DND-41 (cell line): ENCODE measurements around the gene INTS1.

Source experiments
- ATAC-seq: fragments of 200-7000 bp; cut with Tn5 transposase; 3 replicates; pipeline ENCODE4 v1.9.1; 2021; ENCODE audit warnings: low read depth; ENCODE audit not compliant: insufficient read depth
- DNase-seq: peaks from one replicate; pipeline ENCODE4 v3.0.0-alpha.2; 2020
- H2AFZ ChIP-seq: 2 replicates; pipeline ENCODE4 v1.6.0; 2012; ENCODE audit warnings: low read depth, low read length
- H3K27ac ChIP-seq: 2 replicates; pipeline ENCODE4 v1.5.1; 2012; ENCODE audit warnings: low read length, inconsistent platforms
- H3K27me3 ChIP-seq: fragments of 200-600 bp; sonication (generic); 2 replicates; pipeline ENCODE4 v1.6.0; 2012; ENCODE audit warnings: low read length, mild to moderate bottlenecking, inconsistent platforms; ENCODE audit not compliant: insufficient read depth, poor library complexity
- H3K36me3 ChIP-seq: 2 replicates; pipeline ENCODE4 v1.5.1; 2012; ENCODE audit warnings: low read length, inconsistent platforms; ENCODE audit not compliant: insufficient read depth
- H3K4me1 ChIP-seq: 2 replicates; pipeline ENCODE4 v1.5.1; 2012; ENCODE audit warnings: mild to moderate bottlenecking, low read length; ENCODE audit not compliant: insufficient read depth
- H3K4me2 ChIP-seq: 2 replicates; pipeline ENCODE4 v1.6.0; 2012; ENCODE audit warnings: mild to moderate bottlenecking, moderate library complexity, low read length, inconsistent platforms; ENCODE audit not compliant: insufficient read depth
- H3K4me3 ChIP-seq, 2 experiments: fragments of 200-600 bp in 1 of 2; shearing (Covaris generic) in 1 of 2; 2 replicates each; pipeline ENCODE4 v1.5.1; 2012 to 2016; ENCODE audit warnings: inconsistent platforms in 2 of 2, low read length in 2 of 2, mild to moderate bottlenecking in 2 of 2, low read depth in 1 of 2, moderate library complexity in 1 of 2
- H3K79me2 ChIP-seq: 2 replicates; pipeline ENCODE4 v1.6.0; 2012; ENCODE audit warnings: low read length, inconsistent platforms; ENCODE audit not compliant: insufficient read depth
- H3K9ac ChIP-seq: 2 replicates; pipeline ENCODE4 v1.6.0; 2012; ENCODE audit warnings: low read depth, mild to moderate bottlenecking, inconsistent platforms, low read length, moderate library complexity
- H3K9me3 ChIP-seq: 2 replicates; pipeline ENCODE4 v1.5.1; 2012; ENCODE audit warnings: low read length, moderate library complexity, mild to moderate bottlenecking, inconsistent platforms; ENCODE audit not compliant: insufficient read depth, severe bottlenecking
- H4K20me1 ChIP-seq: 2 replicates; pipeline ENCODE4 v1.6.0; 2012; ENCODE audit warnings: low read length; ENCODE audit not compliant: insufficient read depth
- CTCF ChIP-seq: IDR thresholded peaks from 2 replicates; pipeline ENCODE4 v1.5.1; 2012; ENCODE audit warnings: borderline replicate concordance, low read length, moderate library complexity, mild to moderate bottlenecking; ENCODE audit not compliant: poor library complexity, severe bottlenecking; ENCODE audit errors: extremely low read depth
- EZH2 ChIP-seq: IDR thresholded peaks from 3 replicates; pipeline ENCODE4 v1.6.1; 2012; ENCODE audit warnings: borderline replicate concordance, low read depth, mild to moderate bottlenecking, moderate library complexity, low read length, inconsistent platforms; ENCODE audit not compliant: severe bottlenecking

The INTS1 gene

DNA sequence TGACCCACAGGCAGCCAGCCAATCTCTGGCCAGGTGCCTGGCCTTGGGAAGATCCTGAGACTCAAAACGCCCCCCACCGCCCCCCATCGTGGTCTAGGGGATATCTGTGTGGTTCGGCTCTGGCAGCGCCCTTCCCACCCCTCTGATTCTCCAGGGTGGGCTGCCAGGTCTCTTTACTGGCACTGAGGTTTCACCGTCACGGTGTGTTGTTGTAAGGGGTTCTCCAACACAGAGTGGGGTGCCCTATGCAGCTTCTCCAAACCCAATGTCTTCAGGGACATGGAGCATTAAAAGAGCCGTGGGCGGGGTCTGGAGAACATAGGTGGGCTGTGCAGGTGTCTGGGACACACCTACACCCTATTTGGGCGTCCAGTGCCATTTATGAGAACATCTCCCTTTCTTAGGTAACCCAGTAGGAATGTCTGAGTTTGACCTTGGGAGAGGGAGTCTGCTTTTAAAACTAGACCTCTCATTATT lies 27.8 kb upstream of the INTS1 start:
- ATAC-seq (no peak), DNase-seq (no peak)
- H3K4me1 ChIP-seq = peaks cover 30% of the 10 kb centered on the region
- TF ChIP-seq CTCF (no peak), EZH2 (no peak)
- H3K4me2 ChIP-seq = peak overlapping the region; percentile 95
- peaks cover 12% of the 10 kb centered on the region for H3K36me3 ChIP-seq
- H3K9ac ChIP-seq = peak overlapping the region; percentile 65
- H3K79me2 ChIP-seq = peaks cover 64% of the 10 kb centered on the region
- no peak overlapping the region for H2AFZ ChIP-seq
- peaks cover 55% of the 10 kb centered on the region for H4K20me1 ChIP-seq
- peak overlapping the region in 1 of 2 experiments; percentile 71; a peak in 3 of 4 replicates for H3K4me3 ChIP-seq
- H3K9me3 ChIP-seq = no peaks in the 10 kb centered on the region
- no peak overlapping the region for H3K27ac ChIP-seq
- no peaks in the 10 kb centered on the region for H3K27me3 ChIP-seq

GRCh38 chr7:1531263-1531978 lies 27.2 kb upstream of the INTS1 start:
- DNase-seq = peak; percentile 29
- peaks cover 49% of the 10 kb centered on the region for H4K20me1 ChIP-seq
- peak overlapping the region; percentile 65 for H3K9ac ChIP-seq
- peak overlapping the region; percentile 51 for H3K27ac ChIP-seq
- H3K36me3 ChIP-seq = peaks cover 9% of the 10 kb centered on the region; the same call in 1 of the 2 replicates
- TF ChIP-seq CTCF (no peak), EZH2 (no peak)
- H3K4me1 ChIP-seq = peaks cover 30% of the 10 kb centered on the region
- peak overlapping the region; percentile 3; the same call in 1 of the 2 replicates for H2AFZ ChIP-seq
- H3K4me2 ChIP-seq = peak overlapping the region; percentile 95
- H3K9me3 ChIP-seq = no peaks in the 10 kb centered on the region
- peak overlapping the region; percentile 43 to 71; a peak in 3 of 4 replicates for H3K4me3 ChIP-seq
- H3K79me2 ChIP-seq = peaks cover 58% of the 10 kb centered on the region
- peaks cover under 1% of the 10 kb centered on the region for H3K27me3 ChIP-seq
- ATAC-seq = peak; percentile 41; the same call in 2 of the 3 replicates

- Histone ChIP-seq H4K20me1 (peaks cover 45% of the 10 kb centered on the region), H3K9me3 (no peaks in the 10 kb centered on the region), H3K4me1 (peaks cover 30% of the 10 kb centered on the region), H3K9ac (peak overlapping the region; percentile 65), H3K27ac (peak overlapping the region; percentile 26; the same call in 1 of the 2 replicates), H3K27me3 (peaks cover 3% of the 10 kb centered on the region), H2AFZ (no peak overlapping the region), H3K79me2 (peaks cover 52% of the 10 kb centered on the region), H3K36me3 (peaks cover 6% of the 10 kb centered on the region; the same call in 1 of the 2 replicates), H3K4me3 (peak overlapping the region; percentile 43 to 71; a peak in 3 of 4 replicates), H3K4me2 (peak overlapping the region; percentile 95)
- no peak for DNase-seq
- TF ChIP-seq EZH2 (no peak), CTCF (no peak)
- no peak for ATAC-seq
These were observed 26.7 kb upstream of the INTS1 start for GRCh38 chr7:1530946-1531262.
